ENCODE measurements around the gene SELENOM.

SELENOM gene

DNA sequence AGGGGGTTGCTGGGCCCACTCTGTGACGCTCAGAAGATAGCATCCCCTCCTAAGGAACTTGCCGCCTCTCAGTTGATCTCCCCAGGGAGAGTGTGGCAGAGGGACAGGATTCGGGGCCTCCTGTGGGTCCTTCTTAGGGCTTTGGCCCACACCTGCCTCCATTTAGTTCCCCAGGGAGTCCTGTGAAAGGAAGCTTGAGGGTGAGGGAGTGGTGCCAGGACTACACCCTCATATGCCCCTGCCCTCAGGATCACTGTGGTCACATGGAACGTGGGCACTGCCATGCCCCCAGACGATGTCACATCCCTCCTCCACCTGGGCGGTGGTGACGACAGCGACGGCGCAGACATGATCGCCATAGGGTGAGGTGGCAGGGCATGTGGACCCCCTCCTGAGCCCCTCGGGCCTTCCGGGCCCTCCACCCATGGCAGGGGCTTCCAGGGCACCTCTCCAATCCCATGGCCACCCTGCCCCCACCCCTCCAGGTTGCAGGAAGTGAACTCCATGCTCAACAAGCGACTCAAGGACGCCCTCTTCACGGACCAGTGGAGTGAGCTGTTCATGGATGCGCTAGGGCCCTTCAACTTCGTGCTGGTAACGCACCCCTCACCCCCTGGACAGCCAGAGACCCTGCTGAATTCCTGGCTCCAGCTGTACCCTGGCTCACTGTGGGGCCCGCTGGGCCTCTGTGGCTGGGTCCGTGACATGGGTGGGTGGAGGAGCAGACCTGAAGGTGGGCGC, 18.9 kb upstream of the SELENOM start:
- TF ChIP-seq, protein P1, sequence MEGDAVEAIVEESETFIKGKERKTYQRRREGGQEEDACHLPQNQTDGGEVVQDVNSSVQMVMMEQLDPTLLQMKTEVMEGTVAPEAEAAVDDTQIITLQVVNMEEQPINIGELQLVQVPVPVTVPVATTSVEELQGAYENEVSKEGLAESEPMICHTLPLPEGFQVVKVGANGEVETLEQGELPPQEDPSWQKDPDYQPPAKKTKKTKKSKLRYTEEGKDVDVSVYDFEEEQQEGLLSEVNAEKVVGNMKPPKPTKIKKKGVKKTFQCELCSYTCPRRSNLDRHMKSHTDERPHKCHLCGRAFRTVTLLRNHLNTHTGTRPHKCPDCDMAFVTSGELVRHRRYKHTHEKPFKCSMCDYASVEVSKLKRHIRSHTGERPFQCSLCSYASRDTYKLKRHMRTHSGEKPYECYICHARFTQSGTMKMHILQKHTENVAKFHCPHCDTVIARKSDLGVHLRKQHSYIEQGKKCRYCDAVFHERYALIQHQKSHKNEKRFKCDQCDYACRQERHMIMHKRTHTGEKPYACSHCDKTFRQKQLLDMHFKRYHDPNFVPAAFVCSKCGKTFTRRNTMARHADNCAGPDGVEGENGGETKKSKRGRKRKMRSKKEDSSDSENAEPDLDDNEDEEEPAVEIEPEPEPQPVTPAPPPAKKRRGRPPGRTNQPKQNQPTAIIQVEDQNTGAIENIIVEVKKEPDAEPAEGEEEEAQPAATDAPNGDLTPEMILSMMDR (conservative IDR thresholded peaks at IDR 0.05; ENCODE audit: low read depth, low read length), result no peak
- no peak for DNase-seq (ENCODE audit: low read depth)
- H3K4me3 ChIP-seq (ENCODE audit: low read depth, low read length), result no peak overlapping the region

DNA sequence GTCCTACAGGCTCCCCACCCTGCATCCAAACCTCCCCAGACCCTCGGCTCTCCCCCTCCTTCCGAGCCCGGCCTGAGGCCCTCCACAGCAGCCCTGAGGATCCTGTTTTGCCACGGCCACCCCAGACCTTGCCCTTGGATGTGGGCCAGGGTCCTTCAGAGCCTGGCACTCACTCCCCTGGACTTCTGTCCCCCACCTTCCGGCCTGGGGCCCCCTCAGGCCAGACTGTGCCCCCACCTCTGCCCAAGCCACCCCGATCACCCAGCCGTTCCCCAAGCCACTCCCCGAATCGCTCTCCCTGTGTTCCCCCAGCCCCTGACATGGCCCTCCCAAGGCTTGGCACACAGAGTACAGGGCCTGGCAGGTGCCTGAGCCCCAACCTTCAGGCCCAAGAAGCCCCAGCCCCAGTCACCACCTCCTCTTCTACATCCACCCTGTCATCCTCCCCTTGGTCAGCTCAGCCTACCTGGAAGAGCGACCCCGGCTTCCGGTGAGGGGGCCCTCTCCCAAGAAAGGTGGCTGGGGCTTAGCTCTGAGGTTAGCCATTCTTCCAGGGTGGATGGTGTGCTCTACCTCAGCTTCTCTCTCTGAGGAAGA, 18.3 kb upstream of the SELENOM start:
- DNase-seq (ENCODE audit: low read depth), result no peak
- TF ChIP-seq, protein P1 (conservative IDR thresholded peaks at IDR 0.05; ENCODE audit: low read depth, low read length), result no peak
- no peak overlapping the region for H3K4me3 ChIP-seq (ENCODE audit: low read depth, low read length)

DNA sequence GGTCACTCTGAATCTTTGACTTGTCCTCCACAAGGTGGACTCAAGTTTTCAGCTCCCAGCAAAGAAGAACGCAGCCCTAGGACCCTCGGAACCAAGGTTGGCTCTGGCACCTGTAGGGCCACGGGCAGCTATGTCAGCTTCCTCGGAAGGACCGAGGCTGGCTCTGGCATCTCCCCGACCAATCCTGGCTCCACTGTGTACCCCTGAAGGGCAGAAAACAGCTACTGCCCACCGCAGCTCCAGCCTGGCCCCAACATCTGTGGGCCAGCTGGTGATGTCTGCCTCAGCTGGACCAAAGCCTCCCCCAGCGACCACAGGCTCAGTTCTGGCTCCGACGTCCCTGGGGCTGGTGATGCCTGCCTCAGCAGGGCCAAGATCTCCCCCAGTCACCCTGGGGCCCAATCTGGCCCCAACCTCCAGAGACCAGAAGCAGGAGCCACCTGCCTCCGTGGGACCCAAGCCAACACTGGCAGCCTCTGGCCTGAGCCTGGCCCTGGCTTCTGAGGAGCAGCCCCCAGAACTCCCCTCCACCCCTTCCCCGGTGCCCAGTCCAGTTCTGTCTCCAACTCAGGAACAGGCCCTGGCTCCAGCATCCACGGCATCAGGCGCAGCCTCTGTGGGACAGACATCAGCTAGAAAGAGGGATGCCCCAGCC, 17.6 kb upstream of the SELENOM start:
- TF ChIP-seq, protein P1 (conservative IDR thresholded peaks at IDR 0.05; ENCODE audit: low read depth, low read length), result no peak
- no peak overlapping the region for H3K4me3 ChIP-seq (ENCODE audit: low read depth, low read length)
- DNase-seq (ENCODE audit: low read depth), result no peak

DNA sequence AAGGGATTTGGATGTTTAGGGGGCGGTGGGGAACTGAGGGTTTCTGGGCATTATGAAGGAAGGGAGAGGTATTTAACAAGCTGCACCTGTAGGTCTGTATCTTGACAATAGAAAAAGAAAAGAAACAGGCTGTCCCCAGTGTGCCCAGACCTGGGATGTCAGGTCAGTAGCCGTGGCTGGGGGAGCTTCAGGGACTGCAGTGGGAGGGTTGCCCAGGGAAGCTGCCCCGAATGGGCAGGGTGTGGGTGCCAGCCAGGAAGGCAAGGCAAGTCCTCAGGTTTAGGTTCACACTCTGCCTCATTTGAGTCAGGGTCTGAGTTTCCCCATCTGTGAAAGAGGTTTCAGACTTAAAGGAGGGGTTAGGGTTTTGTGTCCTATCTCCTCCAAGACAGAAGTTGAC, 16.9 kb upstream of the SELENOM start:
- no peak overlapping the region for H3K4me3 ChIP-seq (ENCODE audit: low read depth, low read length)
- TF ChIP-seq, protein P1 (conservative IDR thresholded peaks at IDR 0.05; ENCODE audit: low read depth, low read length), result no peak
- no peak for DNase-seq (ENCODE audit: low read depth)

DNA sequence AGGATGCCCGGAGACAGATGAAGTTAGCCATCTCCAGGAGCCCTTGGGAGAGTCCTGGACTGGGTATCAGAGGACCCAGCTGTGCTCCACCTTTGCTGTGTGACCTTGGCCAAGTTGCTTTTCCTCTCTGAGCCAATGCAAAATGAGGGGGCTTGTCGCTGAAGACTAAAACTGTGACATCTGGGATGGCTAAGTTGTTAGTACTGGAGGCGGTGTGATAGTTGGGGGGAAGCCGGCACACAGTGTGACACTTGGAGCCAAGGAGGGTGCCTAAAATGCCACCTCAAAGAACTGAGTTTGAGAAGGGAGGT, 15.9 kb upstream of the SELENOM start:
- H3K4me3 ChIP-seq (ENCODE audit: low read depth, low read length), result peak overlapping the region; percentile 48
- DNase-seq (ENCODE audit: low read depth), result no peak
- TF ChIP-seq, protein P1 (conservative IDR thresholded peaks at IDR 0.05; ENCODE audit: low read depth, low read length), result no peak

DNA sequence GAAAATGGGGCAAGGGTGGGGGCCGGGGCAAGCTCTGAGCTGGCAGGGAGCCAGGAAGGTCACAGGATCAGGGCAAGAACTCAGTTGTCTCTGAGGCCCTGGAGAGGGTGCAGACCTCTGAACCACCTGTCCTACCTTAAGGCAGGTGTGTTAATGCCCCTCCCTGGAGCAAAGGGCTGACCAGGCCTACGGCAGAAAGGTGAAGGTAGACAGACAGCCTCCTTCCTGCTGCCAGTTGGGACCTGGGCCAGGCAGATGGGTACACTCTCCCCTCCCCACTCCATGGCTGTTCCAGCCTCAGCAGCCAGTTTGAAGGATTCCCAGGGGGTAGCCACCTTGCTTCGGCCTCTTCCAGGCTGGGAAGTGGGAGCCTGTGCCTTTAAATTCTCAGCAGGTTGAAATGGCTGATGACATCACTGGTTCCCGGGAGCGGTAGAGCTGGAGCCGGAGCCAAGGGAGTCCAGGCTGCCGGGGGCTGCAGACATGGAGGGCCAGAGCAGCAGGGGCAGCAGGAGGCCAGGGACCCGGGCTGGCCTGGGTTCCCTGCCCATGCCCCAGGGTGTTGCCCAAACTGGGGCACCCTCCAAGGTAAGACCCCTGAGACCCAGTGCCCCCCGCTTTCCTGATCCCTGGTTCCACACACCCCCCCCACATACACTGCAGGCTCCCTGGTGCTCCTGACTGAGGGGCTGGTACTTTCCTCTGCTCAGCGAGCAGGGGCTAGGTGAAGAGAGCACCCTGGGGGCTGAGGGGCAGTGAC, 15.3 kb upstream of the SELENOM start, which contains the start of gene INPP5J:
INPP5J (plus strand) TSS at position 435 of the 760 bp plus-strand sequence; CDS start at position 484, 49 bp downstream.
- TF ChIP-seq, protein P1 (conservative IDR thresholded peaks at IDR 0.05; ENCODE audit: low read depth, low read length), result no peak
- peak within 1 kb of the TSS; percentile 48 for H3K4me3 ChIP-seq (ENCODE audit: low read depth, low read length)
- peak; percentile 65 for DNase-seq (ENCODE audit: low read depth)
